VCaP (cell line): ENCODE data around the gene RALGAPA2.

Experiments
- H3K27ac ChIP-seq: fragments of 450-650 bp; 2 replicates; pipeline ENCODE4 v1.5.1; 2017
- CTCF ChIP-seq: fragments of 450-650 bp; conservative IDR thresholded peaks from 2 replicates; pipeline ENCODE4 v1.5.1; 2017; ENCODE audit warnings: mild to moderate bottlenecking, moderate library complexity

The RALGAPA2 gene

DNA sequence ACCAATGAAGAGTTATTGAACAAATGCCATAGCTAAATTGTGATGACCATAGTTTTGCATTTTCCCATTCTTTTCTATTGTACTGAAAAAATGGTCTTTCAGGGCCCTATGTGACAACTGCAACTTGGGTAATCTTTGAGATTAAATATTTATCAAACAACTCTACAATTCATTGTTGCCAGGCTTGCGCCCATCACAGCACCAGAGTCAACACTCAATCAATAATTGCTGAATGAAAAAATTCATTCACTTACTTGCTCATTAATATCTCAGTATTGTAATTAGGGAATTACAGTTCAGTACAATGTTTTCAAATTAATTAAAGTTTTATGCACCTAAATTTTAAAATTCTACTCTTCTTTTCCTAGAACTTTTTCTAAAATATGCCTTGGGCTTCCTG is 7.7 kb upstream of the RALGAPA2 start:
- no peak overlapping the region for H3K27ac ChIP-seq
- TF ChIP-seq CTCF: no peak

DNA sequence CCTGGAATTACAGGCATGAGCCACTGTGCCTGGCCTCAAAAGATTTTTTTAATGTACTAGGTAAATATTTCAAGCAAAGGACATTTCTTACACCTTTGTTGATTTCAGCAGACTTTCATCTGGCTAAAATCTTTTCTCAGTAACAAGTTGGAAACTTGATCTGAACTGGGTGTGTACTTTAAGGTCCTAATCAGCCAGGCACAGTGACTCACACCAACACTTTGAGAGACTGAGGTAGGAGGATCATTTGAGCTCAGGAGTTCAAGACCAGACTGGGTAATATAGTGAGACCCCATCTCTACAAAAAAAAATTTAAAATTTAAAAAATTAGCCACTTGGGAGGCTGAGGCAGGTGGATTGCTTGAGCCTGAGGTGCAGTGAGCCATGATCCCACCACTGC is 7.0 kb upstream of the RALGAPA2 start:
- TF ChIP-seq CTCF: no peak
- no peak overlapping the region for H3K27ac ChIP-seq

DNA sequence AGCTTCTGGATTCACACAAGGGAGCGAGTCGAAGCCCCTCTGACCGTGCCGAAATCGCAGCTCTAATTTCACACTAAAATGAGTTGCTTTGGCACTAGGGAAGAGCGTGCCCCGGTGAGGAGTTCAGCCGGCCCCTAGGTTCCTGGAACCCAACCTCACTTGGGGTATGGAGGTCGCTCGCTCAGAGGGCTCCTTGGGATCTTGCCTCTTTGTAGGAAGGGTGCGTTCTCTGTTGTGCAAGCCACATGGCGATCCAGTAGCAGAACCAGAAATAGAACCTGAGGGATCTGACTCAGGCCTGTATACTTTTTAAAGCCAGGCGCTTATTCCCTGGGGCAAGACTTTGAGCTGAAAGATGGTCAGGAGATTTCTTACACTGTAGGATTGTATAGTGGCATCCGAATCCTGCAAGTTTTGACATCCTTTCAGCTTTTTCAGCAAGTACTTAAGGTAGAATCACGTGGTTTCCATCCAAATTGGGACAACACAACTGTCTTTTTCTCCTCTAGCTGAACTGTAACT is 861 bp upstream of the RALGAPA2 start:
- no peak for TF ChIP-seq CTCF
- peak overlapping the region; percentile 93 for H3K27ac ChIP-seq

- H3K27ac ChIP-seq: peak overlapping the region; percentile 93
- TF ChIP-seq CTCF: no peak
These were observed 405 bp downstream of the RALGAPA2 start for GRCh38 chr20:20712004-20712473.

GRCh38 chr20:20711413-20711812 is 1.0 kb downstream of the RALGAPA2 start:
- H3K27ac ChIP-seq: peak overlapping the region; percentile 93
- peak; percentile 28; the same call in 1 of the 2 replicates for TF ChIP-seq CTCF

DNA sequence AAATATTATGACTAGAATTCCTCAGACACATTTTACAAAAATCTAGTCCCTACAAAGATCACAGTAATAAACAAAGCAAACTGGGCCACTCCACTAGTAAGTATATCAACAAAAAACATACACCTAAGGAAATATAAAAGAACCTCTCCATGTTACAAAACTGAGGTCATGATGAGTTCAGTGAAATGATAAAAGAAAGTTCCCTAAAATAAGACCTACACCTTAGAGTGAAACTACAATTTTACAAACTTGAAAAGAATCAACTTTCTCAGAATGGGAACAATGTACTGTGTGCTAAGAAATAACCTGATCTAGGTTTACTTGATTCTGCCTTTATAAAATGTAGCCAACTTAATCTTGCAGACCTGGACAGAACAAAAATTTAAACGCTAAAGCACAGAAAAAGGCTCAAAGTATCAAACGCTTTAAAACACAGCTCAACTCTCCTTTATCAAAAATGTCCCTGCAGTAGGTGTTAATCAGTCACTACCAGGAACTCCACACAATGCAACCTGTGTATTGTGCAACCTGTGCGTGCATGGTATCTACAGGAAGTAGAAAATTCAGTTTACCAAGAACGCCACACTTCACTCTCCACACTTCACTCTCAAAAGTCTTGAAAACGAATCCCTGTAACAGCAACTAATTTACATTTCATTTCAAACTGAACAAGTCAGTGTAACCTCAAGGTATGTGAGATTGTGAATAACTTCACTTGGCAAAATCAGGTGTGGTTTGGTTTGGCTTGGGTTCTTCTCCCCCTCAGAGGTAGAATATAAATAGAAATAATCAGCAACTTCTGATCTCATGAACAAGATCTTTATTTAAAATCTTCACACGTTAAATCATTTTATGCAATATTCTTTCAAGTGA is 1.8 kb downstream of the RALGAPA2 start:
- peak overlapping the region; percentile 93 for H3K27ac ChIP-seq
- no peak for TF ChIP-seq CTCF

- H3K27ac ChIP-seq: peak overlapping the region; percentile 93
- TF ChIP-seq CTCF: no peak
These were observed 2.6 kb downstream of the RALGAPA2 start for GRCh38 chr20:20709887-20710286.
